Neural cell (in vitro differentiated cells): ENCODE measurements around the gene SEC16B.

Source experiments
- EZH2 ChIP-seq: fragments of 200-600, 300-800 bp; shearing (Covaris generic), sonication (generic); IDR thresholded peaks from 2 replicates; pipeline ENCODE4 v1.6.1; 2014; ENCODE audit warnings: antibody characterized with exemption, low read length, borderline replicate concordance, mild to moderate bottlenecking; ENCODE audit not compliant: insufficient read depth, poor library complexity, severe bottlenecking
- POLR2AphosphoS5 ChIP-seq: IDR thresholded peaks from 2 replicates; pipeline ENCODE4 v1.6.1; 2012
- TAF1 ChIP-seq: IDR thresholded peaks from 2 replicates; pipeline ENCODE4 v1.6.1; 2012; ENCODE audit warnings: low read depth
- TF ChIP-seq, protein P1 (sequence below): fragments of 450-650 bp; IDR thresholded peaks from 2 replicates; pipeline ENCODE4 v1.5.1; 2014; ENCODE audit warnings: antibody characterized with exemption, mild to moderate bottlenecking, moderate library complexity; ENCODE audit not compliant: poor library complexity, severe bottlenecking
- TF ChIP-seq, protein P2 (sequence below): IDR thresholded peaks from 2 replicates; pipeline ENCODE4 v1.6.1; 2012; ENCODE audit warnings: borderline replicate concordance

- TF ChIP-seq, protein P1, sequence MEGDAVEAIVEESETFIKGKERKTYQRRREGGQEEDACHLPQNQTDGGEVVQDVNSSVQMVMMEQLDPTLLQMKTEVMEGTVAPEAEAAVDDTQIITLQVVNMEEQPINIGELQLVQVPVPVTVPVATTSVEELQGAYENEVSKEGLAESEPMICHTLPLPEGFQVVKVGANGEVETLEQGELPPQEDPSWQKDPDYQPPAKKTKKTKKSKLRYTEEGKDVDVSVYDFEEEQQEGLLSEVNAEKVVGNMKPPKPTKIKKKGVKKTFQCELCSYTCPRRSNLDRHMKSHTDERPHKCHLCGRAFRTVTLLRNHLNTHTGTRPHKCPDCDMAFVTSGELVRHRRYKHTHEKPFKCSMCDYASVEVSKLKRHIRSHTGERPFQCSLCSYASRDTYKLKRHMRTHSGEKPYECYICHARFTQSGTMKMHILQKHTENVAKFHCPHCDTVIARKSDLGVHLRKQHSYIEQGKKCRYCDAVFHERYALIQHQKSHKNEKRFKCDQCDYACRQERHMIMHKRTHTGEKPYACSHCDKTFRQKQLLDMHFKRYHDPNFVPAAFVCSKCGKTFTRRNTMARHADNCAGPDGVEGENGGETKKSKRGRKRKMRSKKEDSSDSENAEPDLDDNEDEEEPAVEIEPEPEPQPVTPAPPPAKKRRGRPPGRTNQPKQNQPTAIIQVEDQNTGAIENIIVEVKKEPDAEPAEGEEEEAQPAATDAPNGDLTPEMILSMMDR: no peak
- TF ChIP-seq TAF1: no peak
- TF ChIP-seq EZH2: no peak
- TF ChIP-seq, protein P2, sequence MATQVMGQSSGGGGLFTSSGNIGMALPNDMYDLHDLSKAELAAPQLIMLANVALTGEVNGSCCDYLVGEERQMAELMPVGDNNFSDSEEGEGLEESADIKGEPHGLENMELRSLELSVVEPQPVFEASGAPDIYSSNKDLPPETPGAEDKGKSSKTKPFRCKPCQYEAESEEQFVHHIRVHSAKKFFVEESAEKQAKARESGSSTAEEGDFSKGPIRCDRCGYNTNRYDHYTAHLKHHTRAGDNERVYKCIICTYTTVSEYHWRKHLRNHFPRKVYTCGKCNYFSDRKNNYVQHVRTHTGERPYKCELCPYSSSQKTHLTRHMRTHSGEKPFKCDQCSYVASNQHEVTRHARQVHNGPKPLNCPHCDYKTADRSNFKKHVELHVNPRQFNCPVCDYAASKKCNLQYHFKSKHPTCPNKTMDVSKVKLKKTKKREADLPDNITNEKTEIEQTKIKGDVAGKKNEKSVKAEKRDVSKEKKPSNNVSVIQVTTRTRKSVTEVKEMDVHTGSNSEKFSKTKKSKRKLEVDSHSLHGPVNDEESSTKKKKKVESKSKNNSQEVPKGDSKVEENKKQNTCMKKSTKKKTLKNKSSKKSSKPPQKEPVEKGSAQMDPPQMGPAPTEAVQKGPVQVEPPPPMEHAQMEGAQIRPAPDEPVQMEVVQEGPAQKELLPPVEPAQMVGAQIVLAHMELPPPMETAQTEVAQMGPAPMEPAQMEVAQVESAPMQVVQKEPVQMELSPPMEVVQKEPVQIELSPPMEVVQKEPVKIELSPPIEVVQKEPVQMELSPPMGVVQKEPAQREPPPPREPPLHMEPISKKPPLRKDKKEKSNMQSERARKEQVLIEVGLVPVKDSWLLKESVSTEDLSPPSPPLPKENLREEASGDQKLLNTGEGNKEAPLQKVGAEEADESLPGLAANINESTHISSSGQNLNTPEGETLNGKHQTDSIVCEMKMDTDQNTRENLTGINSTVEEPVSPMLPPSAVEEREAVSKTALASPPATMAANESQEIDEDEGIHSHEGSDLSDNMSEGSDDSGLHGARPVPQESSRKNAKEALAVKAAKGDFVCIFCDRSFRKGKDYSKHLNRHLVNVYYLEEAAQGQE: no peak
- TF ChIP-seq POLR2AphosphoS5: no peak
Observed at GRCh38 chr1:177912991-177913390, 56.9 kb downstream of the SEC16B start.
